ENCODE measurements around the gene AREL1.

The AREL1 gene

GRCh38 chr14:74669846-74670245 lies 43.0 kb downstream of the AREL1 start:
- DNase-seq (ENCODE audit: low read depth in 1 of 2, low spot score in 1 of 2) = no peak
- no peak for TF ChIP-seq REST (IDR thresholded peaks at IDR 0.05; ENCODE audit: insufficient replicate concordance, low read depth)
- TF ChIP-seq GABPA (IDR thresholded peaks at IDR 0.05; ENCODE audit: low read depth) = no peak
- TF ChIP-seq CTCF (IDR thresholded peaks at IDR 0.05; ENCODE audit: insufficient read depth, low read length) = no peak
- TF ChIP-seq POLR2AphosphoS5 (IDR thresholded peaks at IDR 0.05; ENCODE audit: low read depth) = no peak
- no peak for TF ChIP-seq SPI1 (IDR thresholded peaks at IDR 0.05; ENCODE audit: borderline replicate concordance, low read depth)
- Histone ChIP-seq H3K4me3 (replicated peaks; ENCODE audit: insufficient read depth, low read length) (no peak overlapping the region), H3K27ac (replicated peaks) (no peak overlapping the region), H3K27me3 (ENCODE audit: insufficient read depth, poor library complexity, severe bottlenecking) (no peaks in the 10 kb centered on the region)

GRCh38 chr14:74669256-74669655 lies 43.6 kb downstream of the AREL1 start:
- no peak for TF ChIP-seq SPI1 (IDR thresholded peaks at IDR 0.05; ENCODE audit: borderline replicate concordance, low read depth)
- no peak for TF ChIP-seq REST (IDR thresholded peaks at IDR 0.05; ENCODE audit: insufficient replicate concordance, low read depth)
- no peak for TF ChIP-seq POLR2AphosphoS5 (IDR thresholded peaks at IDR 0.05; ENCODE audit: low read depth)
- no peak for TF ChIP-seq CTCF (IDR thresholded peaks at IDR 0.05; ENCODE audit: insufficient read depth, low read length)
- no peak for TF ChIP-seq GABPA (IDR thresholded peaks at IDR 0.05; ENCODE audit: low read depth)
- Histone ChIP-seq H3K4me3 (replicated peaks; ENCODE audit: insufficient read depth, low read length) (no peak overlapping the region), H3K27me3 (ENCODE audit: insufficient read depth, poor library complexity, severe bottlenecking) (no peaks in the 10 kb centered on the region), H3K27ac (replicated peaks) (no peak overlapping the region)
- no peak for DNase-seq (ENCODE audit: low read depth in 1 of 2, low spot score in 1 of 2)

- Histone ChIP-seq H3K27me3 (ENCODE audit: insufficient read depth, poor library complexity, severe bottlenecking) (no peaks in the 10 kb centered on the region), H3K4me3 (replicated peaks; ENCODE audit: insufficient read depth, low read length) (no peak overlapping the region), H3K27ac (replicated peaks) (no peak overlapping the region)
- TF ChIP-seq CTCF (IDR thresholded peaks at IDR 0.05; ENCODE audit: insufficient read depth, low read length) = no peak
- TF ChIP-seq POLR2AphosphoS5 (IDR thresholded peaks at IDR 0.05; ENCODE audit: low read depth) = no peak
- TF ChIP-seq SPI1 (IDR thresholded peaks at IDR 0.05; ENCODE audit: borderline replicate concordance, low read depth) = no peak
- TF ChIP-seq GABPA (IDR thresholded peaks at IDR 0.05; ENCODE audit: low read depth) = no peak
- no peak for TF ChIP-seq REST (IDR thresholded peaks at IDR 0.05; ENCODE audit: insufficient replicate concordance, low read depth)
- no peak for DNase-seq (ENCODE audit: low read depth in 1 of 2, low spot score in 1 of 2)
Observed at GRCh38 chr14:74667758-74668157, 45.1 kb downstream of the AREL1 start.
